Mucosa of descending colon (tissue), 3 donors: Measurements from ENCODE around the gene RNF14. TPM values are rescaled to one million over a fixed set of nuclear protein-coding genes. Genes with fewer than 3 reads are reported as not detected.

Experiments used
- ATAC-seq: fragments of 200-7000 bp; cut with Tn5 transposase; one replicate; pipeline ENCODE4 v1.9.1; 2020; ENCODE audit warnings: mild to moderate bottlenecking, moderate library complexity
- DNase-seq, 3 donors: peaks; one replicate each; pipeline ENCODE4 v3.0.0-alpha.2; 2020
- H3K36me3 ChIP-seq: fragments of 200-600 bp; one replicate; pipeline ENCODE4 v1.8.0; 2021; ENCODE audit warnings: low read depth, mild to moderate bottlenecking
- H3K4me1 ChIP-seq: fragments of 200-600 bp; one replicate; pipeline ENCODE4 v1.8.0; 2021; ENCODE audit warnings: low read depth, mild to moderate bottlenecking
- H3K4me3 ChIP-seq: fragments of 200-600 bp; one replicate; pipeline ENCODE4 v1.8.0; 2021; ENCODE audit warnings: mild to moderate bottlenecking
- H3K9me3 ChIP-seq: fragments of 200-600 bp; one replicate; pipeline ENCODE4 v1.8.0; 2021; ENCODE audit warnings: mild to moderate bottlenecking
- CTCF ChIP-seq: fragments of 200-600 bp; IDR thresholded peaks from one replicate; pipeline ENCODE4 v1.8.0; 2022; ENCODE audit warnings: antibody characterized with exemption, mild to moderate bottlenecking
- intact Hi-C, 2 donors: fragments of 100-400 bp; cut with DNase I in 1 of 2; cut with micrococcal nuclease in 1 of 2; formaldehyde crosslinking; loops; one replicate each; pipeline versions ENCODE4 v1.11.0 to v1.11.1; 2022; cut with DNase I, micrococcal nuclease
- total RNA-seq, 3 donors: library from RNA; stranded (reverse); fragmentation: NEBNext Ultra II Directional in 2 of 3; extraction: Animal tissue kit (Norgen Biotek cat#: 25700) in 2 of 3; gene quantifications; one replicate each; pipeline versions ENCODE4 v1.2.1 to v1.2.4, GENCODE V29; 2021 to 2023
- donor health status: DM: no; HTN: no; CAD: no; lungs with moderate emphysema.
- donor health status: DM: no; HTN: no; CAD: no.
- donor health status: DM: no; HTN: yes; CAD: no.

Gene RNF14
- total RNA-seq, 3 donors from 2014 or later: 63.5 to 69.1 (median 67.9) TPM

- DNase-seq (no peak), ATAC-seq (no peak)
- Histone ChIP-seq H3K4me3 (no peak overlapping the region), H3K36me3 (no peaks in the 10 kb centered on the region), H3K9me3 (no peaks in the 10 kb centered on the region), H3K4me1 (peaks cover 10% of the 10 kb centered on the region)
- no peak for TF ChIP-seq CTCF
- intact Hi-C loops: no loop called here
Observed at GRCh38 chr5:141961466-141961865, 7.4 kb upstream of the RNF14 start.

GRCh38 chr5:141963701-141964100 is 5.2 kb upstream of the RNF14 start:
- Histone ChIP-seq H3K9me3 (no peaks in the 10 kb centered on the region), H3K4me3 (no peak overlapping the region), H3K4me1 (peaks cover 10% of the 10 kb centered on the region), H3K36me3 (no peaks in the 10 kb centered on the region)
- DNase-seq (no peak), ATAC-seq (no peak)
- TF ChIP-seq CTCF: no peak
- intact Hi-C loops: no loop called here

- DNase-seq (no peak), ATAC-seq (no peak)
- intact Hi-C loops: no loop called here
- H3K9me3 ChIP-seq: no peaks in the 10 kb centered on the region
- no peak for TF ChIP-seq CTCF
- H3K36me3 ChIP-seq: no peaks in the 10 kb centered on the region
- no peak overlapping the region for H3K4me3 ChIP-seq
- peaks cover 15% of the 10 kb centered on the region for H3K4me1 ChIP-seq
Observed at GRCh38 chr5:141965071-141965470, 3.8 kb upstream of the RNF14 start.

GRCh38 chr5:141966275-141966962 is 2.5 kb upstream of the RNF14 start:
- no peaks in the 10 kb centered on the region for H3K9me3 ChIP-seq
- intact Hi-C loops: no loop called here
- ATAC-seq (no peak), DNase-seq (no peak)
- no peaks in the 10 kb centered on the region for H3K36me3 ChIP-seq
- no peak for TF ChIP-seq CTCF
- peaks cover 18% of the 10 kb centered on the region for H3K4me1 ChIP-seq
- H3K4me3 ChIP-seq: no peak overlapping the region

GRCh38 chr5:141966963-141967333 is 2.0 kb upstream of the RNF14 start:
- no peak for TF ChIP-seq CTCF
- Histone ChIP-seq H3K4me1 (peaks cover 18% of the 10 kb centered on the region), H3K9me3 (no peaks in the 10 kb centered on the region), H3K36me3 (no peaks in the 10 kb centered on the region), H3K4me3 (no peak overlapping the region)
- intact Hi-C loops: no loop called here
- DNase-seq: no peak
- no peak for ATAC-seq
